Measurements from ENCODE around the gene NAV3. TPM values are rescaled to one million over a fixed set of nuclear protein-coding genes. Genes with fewer than 3 reads are reported as not detected.

Gene NAV3
- total and polyA plus RNA-seq, 7 donors: 0.47 to 4.2 (median 2.2) TPM

- Histone ChIP-seq H3K36me3 (ENCODE audit: insufficient read depth in 1 of 2, low read depth in 1 of 2) (no peaks in the 10 kb centered on the region), H3K4me3 (no peak overlapping the region), H3K27ac (no peak overlapping the region), H3K27me3 (ENCODE audit: insufficient read depth in 3 of 3, low read length in 2 of 3) (no peaks in the 10 kb centered on the region), H3K9me3 (no peaks in the 10 kb centered on the region), H3K4me1 (no peaks in the 10 kb centered on the region)
- DNase-seq: no peak
- intact Hi-C loops (cut with DNase I): no loop called here
- WGBS, 3 donors: 79 to 94% (median 79%) methylated on average over 1 of the region's 1 CpG
- no peak for ATAC-seq
- TF ChIP-seq CTCF (IDR thresholded peaks at IDR 0.05): no peak
These were observed 285.2 kb downstream of the NAV3 start for GRCh38 chr12:78115889-78116288.

GRCh38 chr12:78118036-78118435 is 287.3 kb downstream of the NAV3 start:
- Histone ChIP-seq H3K4me1 (no peaks in the 10 kb centered on the region), H3K27ac (no peak overlapping the region), H3K36me3 (ENCODE audit: insufficient read depth in 1 of 2, low read depth in 1 of 2) (no peaks in the 10 kb centered on the region), H3K4me3 (no peak overlapping the region), H3K27me3 (ENCODE audit: insufficient read depth in 3 of 3, low read length in 2 of 3) (no peaks in the 10 kb centered on the region), H3K9me3 (no peaks in the 10 kb centered on the region)
- WGBS, 3 donors: 75 to 77% (median 77%) methylated on average over 6 of the region's 6 CpGs
- DNase-seq (no peak), ATAC-seq (no peak)
- intact Hi-C loops (cut with DNase I): no loop called here
- no peak for TF ChIP-seq CTCF (IDR thresholded peaks at IDR 0.05)

GRCh38 chr12:78118486-78118885 is 287.8 kb downstream of the NAV3 start:
- DNase-seq (no peak), ATAC-seq (no peak)
- H3K27me3 ChIP-seq (ENCODE audit: insufficient read depth in 3 of 3, low read length in 2 of 3): no peaks in the 10 kb centered on the region
- H3K9me3 ChIP-seq: no peaks in the 10 kb centered on the region
- intact Hi-C loops (cut with DNase I): no loop called here
- no peaks in the 10 kb centered on the region for H3K4me1 ChIP-seq
- H3K27ac ChIP-seq: no peak overlapping the region
- H3K36me3 ChIP-seq (ENCODE audit: insufficient read depth in 1 of 2, low read depth in 1 of 2): no peaks in the 10 kb centered on the region
- no peak for TF ChIP-seq CTCF (IDR thresholded peaks at IDR 0.05)
- no peak overlapping the region for H3K4me3 ChIP-seq
- WGBS, 3 donors: 81 to 87% (median 82%) methylated on average over 2 of the region's 2 CpGs

GRCh38 chr12:78119351-78119918 is 288.7 kb downstream of the NAV3 start:
- H3K9me3 ChIP-seq: no peaks in the 10 kb centered on the region
- no peaks in the 10 kb centered on the region for H3K27me3 ChIP-seq (ENCODE audit: insufficient read depth in 3 of 3, low read length in 2 of 3)
- H3K27ac ChIP-seq: no peak overlapping the region
- H3K4me3 ChIP-seq: no peak overlapping the region
- 84 to 86% (median 86%) methylated on average over 12 of the region's 12 CpGs for WGBS, 3 donors
- no peak for DNase-seq
- no peak for ATAC-seq
- TF ChIP-seq CTCF (IDR thresholded peaks at IDR 0.05): no peak
- H3K36me3 ChIP-seq (ENCODE audit: insufficient read depth in 1 of 2, low read depth in 1 of 2): no peaks in the 10 kb centered on the region
- no peaks in the 10 kb centered on the region for H3K4me1 ChIP-seq
- intact Hi-C loops (cut with DNase I): no loop called here

GRCh38 chr12:78120306-78120705 is 289.6 kb downstream of the NAV3 start:
- DNase-seq: no peak
- intact Hi-C loops (cut with DNase I): no loop called here

More at GRCh38 chr12:78120306-78120705, 289.6 kb downstream of the NAV3 start:
- no peak overlapping the region for H3K4me3 ChIP-seq
- H3K27ac ChIP-seq: no peak overlapping the region
- no peaks in the 10 kb centered on the region for H3K4me1 ChIP-seq
- no peaks in the 10 kb centered on the region for H3K36me3 ChIP-seq (ENCODE audit: insufficient read depth in 1 of 2, low read depth in 1 of 2)
- no peak for TF ChIP-seq CTCF (IDR thresholded peaks at IDR 0.05)
- H3K9me3 ChIP-seq: no peaks in the 10 kb centered on the region
- no peaks in the 10 kb centered on the region for H3K27me3 ChIP-seq (ENCODE audit: insufficient read depth in 3 of 3, low read length in 2 of 3)
- ATAC-seq: no peak
